ENCODE data around the gene AQP2.

GRCh38 chr12:49971141-49971540 lies 20.6 kb downstream of the AQP2 start:
- no peak for TF ChIP-seq POLR2A (IDR thresholded peaks at IDR 0.05)
- no peak for TF ChIP-seq CTCF (IDR thresholded peaks at IDR 0.05)
